Uterus (tissue), 2 donors: ENCODE measurements around the gene NRXN2.

Experiments used
- POLR2A ChIP-seq, 2 donors: fragments of 450-650 bp; IDR thresholded peaks; one replicate each; pipeline ENCODE4 v1.6.1; 2016; ENCODE audit warnings: antibody characterized with exemption in 2 of 2, mild to moderate bottlenecking in 1 of 2, moderate library complexity in 1 of 2
- TF ChIP-seq, protein P1 (sequence below), 4 experiments: fragments of 200-600 bp in 2 of 4; fragments of 450-650 bp in 2 of 4; sonication (generic) in 2 of 4; IDR thresholded peaks; one replicate each; pipeline ENCODE4 v1.5.1; 2016 to 2019; ENCODE audit warnings: antibody characterized with exemption in 4 of 4, mild to moderate bottlenecking in 2 of 4, moderate library complexity in 1 of 4

DNA sequence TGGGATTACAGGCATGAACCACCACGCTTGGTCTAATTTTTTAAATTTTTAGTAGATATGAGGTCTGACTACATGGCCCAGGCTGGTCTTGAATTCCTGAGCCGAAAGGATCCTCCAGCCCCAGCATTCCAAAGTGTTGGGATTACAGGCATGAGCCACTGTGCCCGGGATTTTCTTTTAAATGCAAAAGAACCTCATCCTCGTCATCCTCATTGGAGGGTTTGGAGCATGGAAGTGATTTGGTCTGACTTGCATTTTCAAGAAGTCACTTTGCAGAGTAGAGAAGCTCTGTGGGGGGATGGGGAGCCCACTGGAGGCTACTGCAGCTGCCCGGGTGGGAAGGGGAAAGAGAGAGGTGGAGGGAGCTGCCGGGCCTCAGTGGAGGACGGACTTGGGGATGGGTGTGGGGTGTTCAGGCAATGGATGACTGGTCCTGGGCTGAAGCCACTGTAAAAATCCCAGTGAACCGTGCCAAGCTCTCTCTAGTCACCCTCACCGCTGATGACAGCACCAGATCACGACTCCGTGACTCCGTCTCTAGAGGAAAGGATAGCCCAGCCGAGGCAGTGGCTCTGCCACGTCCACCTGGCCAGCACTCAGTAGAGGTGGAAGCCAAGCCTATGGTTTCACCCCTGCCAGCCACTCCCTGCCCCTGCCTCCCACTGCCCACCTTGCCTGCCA, 164.8 kb downstream of the NRXN2 start:
- no peak for TF ChIP-seq POLR2A (IDR thresholded peaks at IDR 0.05)
- TF ChIP-seq, protein P1, sequence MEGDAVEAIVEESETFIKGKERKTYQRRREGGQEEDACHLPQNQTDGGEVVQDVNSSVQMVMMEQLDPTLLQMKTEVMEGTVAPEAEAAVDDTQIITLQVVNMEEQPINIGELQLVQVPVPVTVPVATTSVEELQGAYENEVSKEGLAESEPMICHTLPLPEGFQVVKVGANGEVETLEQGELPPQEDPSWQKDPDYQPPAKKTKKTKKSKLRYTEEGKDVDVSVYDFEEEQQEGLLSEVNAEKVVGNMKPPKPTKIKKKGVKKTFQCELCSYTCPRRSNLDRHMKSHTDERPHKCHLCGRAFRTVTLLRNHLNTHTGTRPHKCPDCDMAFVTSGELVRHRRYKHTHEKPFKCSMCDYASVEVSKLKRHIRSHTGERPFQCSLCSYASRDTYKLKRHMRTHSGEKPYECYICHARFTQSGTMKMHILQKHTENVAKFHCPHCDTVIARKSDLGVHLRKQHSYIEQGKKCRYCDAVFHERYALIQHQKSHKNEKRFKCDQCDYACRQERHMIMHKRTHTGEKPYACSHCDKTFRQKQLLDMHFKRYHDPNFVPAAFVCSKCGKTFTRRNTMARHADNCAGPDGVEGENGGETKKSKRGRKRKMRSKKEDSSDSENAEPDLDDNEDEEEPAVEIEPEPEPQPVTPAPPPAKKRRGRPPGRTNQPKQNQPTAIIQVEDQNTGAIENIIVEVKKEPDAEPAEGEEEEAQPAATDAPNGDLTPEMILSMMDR (IDR thresholded peaks at IDR 0.05) = no peak
